ENCODE measurements around the gene CLDND2. TPM values are rescaled to one million over a fixed set of nuclear protein-coding genes. Genes with fewer than 3 reads are reported as not detected.
"Not testable (repeated sequence)": the region's sequence is repeated elsewhere in the genome, so short reads cannot be mapped to it uniquely, and the experiment has no call there.

The CLDND2 gene
- polyA plus RNA-seq (2011; rRNA removed) (0.12 TPM in 1 of 2 replicates, not detected in the other), polyA minus RNA-seq (2011; rRNA and poly(A)+ RNA removed) (not detected in 2 replicates)

DNA sequence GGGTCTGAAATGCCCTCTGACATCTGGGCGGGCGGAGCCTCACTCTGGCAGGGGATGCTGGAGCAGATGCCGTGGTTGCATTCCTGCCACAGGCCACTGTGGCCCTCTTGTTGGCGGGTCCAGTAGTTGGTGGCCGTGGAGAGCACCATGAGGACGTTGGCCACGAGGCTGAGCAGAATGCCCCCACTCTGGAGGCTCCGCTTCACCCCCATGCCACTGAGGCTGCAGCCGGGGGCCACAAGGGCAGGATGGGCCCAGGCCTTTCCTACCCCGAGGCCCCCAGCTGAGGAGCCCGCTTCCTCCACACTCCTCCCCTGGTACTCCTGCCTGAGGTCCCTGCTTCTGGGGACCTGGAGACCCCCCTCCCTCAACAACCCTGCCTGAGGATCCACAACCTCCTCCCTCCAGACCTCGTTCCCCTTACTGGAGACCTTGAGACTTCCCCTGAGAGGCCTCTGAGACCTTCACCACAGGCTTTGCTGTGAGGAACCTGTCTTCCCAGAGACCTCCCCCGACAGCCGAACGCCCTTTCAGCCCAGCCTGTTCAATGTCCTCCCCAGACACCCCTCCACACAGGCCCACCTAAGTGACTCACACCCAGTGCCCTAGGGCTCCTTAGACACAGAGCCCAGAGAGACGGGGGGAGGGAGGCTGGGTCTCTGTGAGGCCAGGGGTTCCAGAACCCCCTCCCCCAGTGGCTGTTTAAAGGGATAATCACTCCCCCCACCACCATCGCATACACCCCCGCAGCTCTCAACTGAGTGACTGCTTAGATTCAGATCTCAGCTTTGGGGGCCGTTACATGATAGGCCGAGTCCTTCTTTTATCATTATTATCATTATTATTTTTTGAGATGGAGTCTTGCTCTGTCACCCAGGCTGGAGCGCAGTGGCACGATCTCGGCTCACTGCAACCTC, at the start of gene CLDND2:
Gene CLDND2, minus strand, starts transcription at position 638 of the 917 bp plus-strand sequence. Its CDS starts 426 bp downstream, at position 212.
- Histone ChIP-seq H3K4me3 (ENCODE audit: low read depth, low read length) (peak within 1 kb of the TSS; percentile 92), H3K36me3 (ENCODE audit: control insufficient read depth, insufficient read depth, low read length) (no peaks in the 10 kb centered on the region), H3K27me3 (ENCODE audit: control insufficient read depth, insufficient read depth, low read length) (peaks cover 2% of the 10 kb centered on the region; the same call in 1 of the 2 replicates)
- POLR2A ChIA-PET = interaction anchor here (1.5 kb wide), 1 partner anchor 29 kb away, joined by 12 read pairs; no protein-coding TSS in a partner anchor
- TF ChIP-seq CTCF (IDR thresholded peaks at IDR 0.05; ENCODE audit: insufficient read depth, low read depth, low read length) = no peak
- CTCF ChIA-PET = interaction anchor here (0.7 to 2.0 kb wide), 4 partner anchors 20 to 447 kb away, joined by 3 to 5 read pairs (median 4); partner anchors contain the start of gene LIM2
- no peak for DNase-seq (ENCODE audit: low read depth)

DNA sequence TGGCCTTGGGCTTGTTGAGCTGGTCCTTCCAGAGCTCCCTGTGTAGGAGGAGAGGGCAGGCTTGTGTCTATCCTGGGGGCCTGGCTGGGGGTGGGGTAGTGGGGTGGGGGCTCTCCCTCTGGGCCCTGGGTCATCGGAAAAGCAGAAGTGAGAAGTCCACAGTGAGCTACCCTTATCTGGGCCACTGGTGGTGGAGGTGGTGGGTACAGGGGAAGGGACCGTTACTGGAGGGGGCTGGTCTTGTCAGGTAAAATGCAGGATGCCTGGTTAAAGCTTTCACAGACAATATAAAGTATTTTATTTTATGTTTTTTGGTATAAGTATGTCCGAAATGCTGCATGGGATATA, 49.0 kb upstream of the CLDND2 start:
- H3K36me3 ChIP-seq (ENCODE audit: control insufficient read depth, insufficient read depth, low read length) = no peaks in the 10 kb centered on the region
- H3K27me3 ChIP-seq (ENCODE audit: control insufficient read depth, insufficient read depth, low read length) = no peaks in the 10 kb centered on the region
- ChIA-PET CTCF (interaction anchor here (1.0 to 2.9 kb wide), 3 partner anchors 10 to 120 kb away, joined by 3 to 16 read pairs (median 5); no protein-coding TSS in a partner anchor), POLR2A (no interaction called here)
- no peak for DNase-seq (ENCODE audit: low read depth)
- no peak for TF ChIP-seq CTCF (IDR thresholded peaks at IDR 0.05; ENCODE audit: insufficient read depth, low read depth, low read length)
- no peak overlapping the region for H3K4me3 ChIP-seq (ENCODE audit: low read depth, low read length)

DNA sequence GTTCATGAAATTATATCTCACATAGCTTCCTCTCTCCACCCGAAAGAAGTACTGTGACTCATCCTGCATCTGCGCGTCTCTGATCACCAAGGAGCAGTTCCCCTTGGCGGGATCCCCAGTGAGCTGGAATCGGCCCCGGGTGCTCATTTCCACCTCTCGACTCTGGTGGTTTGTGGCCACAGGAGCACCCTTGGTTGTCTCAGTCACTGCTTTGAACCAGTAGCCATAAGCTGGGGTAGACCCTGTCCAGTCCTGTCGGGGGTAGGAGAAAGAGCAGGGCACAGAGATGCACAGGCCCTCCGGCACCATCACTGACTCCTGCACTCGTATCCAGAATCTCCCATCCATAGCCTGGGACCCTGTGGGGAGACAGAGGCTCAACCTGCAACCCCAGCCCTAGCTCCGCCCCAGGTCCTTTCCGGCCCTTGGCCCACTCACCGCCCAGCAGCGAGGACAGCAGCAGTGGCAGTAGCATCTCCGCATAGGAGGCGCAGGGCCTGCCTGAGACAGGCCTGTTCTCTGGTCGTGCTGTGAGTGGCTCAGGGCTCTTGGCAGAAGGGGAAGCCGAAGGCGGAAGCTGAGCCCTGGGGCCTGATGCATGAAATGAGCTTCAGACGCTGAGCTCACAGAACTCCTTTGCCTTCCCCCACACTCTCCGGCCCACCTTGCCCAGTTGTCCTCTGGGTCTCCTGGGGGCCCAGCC, 48.5 kb upstream of the CLDND2 start, which contains the start of gene SIGLEC10:
Gene SIGLEC10, minus strand, starts transcription at position 536 of the 703 bp plus-strand sequence. Its CDS starts 61 bp downstream, at position 475.
- TF ChIP-seq CTCF (IDR thresholded peaks at IDR 0.05; ENCODE audit: insufficient read depth, low read depth, low read length) = no peak
- POLR2A ChIA-PET = no interaction called here
- Histone ChIP-seq H3K36me3 (ENCODE audit: control insufficient read depth, insufficient read depth, low read length) (no peaks in the 10 kb centered on the region), H3K4me3 (ENCODE audit: low read depth, low read length) (no peak within 1 kb of the TSS), H3K27me3 (ENCODE audit: control insufficient read depth, insufficient read depth, low read length) (no peaks in the 10 kb centered on the region)
- CTCF ChIA-PET = interaction anchor here (1.2 to 2.9 kb wide), 2 partner anchors 10 to 19 kb away, joined by 5 to 16 read pairs; no protein-coding TSS in a partner anchor
- DNase-seq (ENCODE audit: low read depth) = no peak

DNA sequence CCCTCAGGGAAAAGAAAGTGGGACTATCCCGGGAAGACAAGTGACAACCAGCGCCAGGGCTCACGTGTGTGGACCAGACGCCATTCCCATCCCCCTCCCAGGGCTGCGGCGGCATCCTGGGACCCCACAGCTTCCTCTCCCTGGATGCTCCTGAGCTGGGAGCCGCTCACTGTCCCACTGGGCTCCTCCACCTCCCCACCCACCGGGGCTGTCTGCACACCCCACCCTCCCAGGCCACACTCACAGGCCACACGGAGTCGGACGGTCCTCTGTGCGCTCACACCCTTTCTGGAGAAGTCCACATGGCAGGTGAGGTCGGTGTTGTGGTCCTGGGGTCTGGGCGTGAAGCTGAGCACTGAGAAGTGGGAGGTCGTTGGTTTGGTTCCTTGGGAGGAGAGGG, 47.6 kb upstream of the CLDND2 start:
- DNase-seq (ENCODE audit: low read depth); H3K27me3 ChIP-seq (ENCODE audit: control insufficient read depth, insufficient read depth, low read length); POLR2A ChIA-PET; H3K4me3 ChIP-seq (ENCODE audit: low read depth, low read length); H3K36me3 ChIP-seq (ENCODE audit: control insufficient read depth, insufficient read depth, low read length): not testable (repeated sequence)
- CTCF ChIA-PET = interaction anchor here (2.9 kb wide), 1 partner anchor 18 kb away, joined by 16 read pairs; no protein-coding TSS in a partner anchor

- no peak for DNase-seq (ENCODE audit: low read depth)
- Histone ChIP-seq H3K36me3 (ENCODE audit: control insufficient read depth, insufficient read depth, low read length) (no peaks in the 10 kb centered on the region), H3K27me3 (ENCODE audit: control insufficient read depth, insufficient read depth, low read length) (no peaks in the 10 kb centered on the region), H3K4me3 (ENCODE audit: low read depth, low read length) (no peak overlapping the region)
- ChIA-PET CTCF (no interaction called here), POLR2A (no interaction called here)
- no peak for TF ChIP-seq CTCF (IDR thresholded peaks at IDR 0.05; ENCODE audit: insufficient read depth, low read depth, low read length)
Observed at GRCh38 chr19:51415187-51415586, 46.4 kb upstream of the CLDND2 start.
